ENCODE data around the gene TRMT2A.

Gene TRMT2A

GRCh38 chr22:20159076-20159475 lies 42.0 kb upstream of the TRMT2A start:
- DNase-seq (ENCODE audit: low read depth), result no peak
- no peak overlapping the region for H3K4me3 ChIP-seq (ENCODE audit: low read length)

GRCh38 chr22:20158391-20159036 lies 41.5 kb upstream of the TRMT2A start:
- DNase-seq (ENCODE audit: low read depth), result no peak
- no peak overlapping the region for H3K4me3 ChIP-seq (ENCODE audit: low read length)
- no peak for TF ChIP-seq CTCF (IDR thresholded peaks at IDR 0.05; ENCODE audit: insufficient read depth, low read depth, low read length, missing control alignments)

More at GRCh38 chr22:20159076-20159475, 42.0 kb upstream of the TRMT2A start:
- no peak for TF ChIP-seq CTCF (IDR thresholded peaks at IDR 0.05; ENCODE audit: insufficient read depth, low read depth, low read length, missing control alignments)

GRCh38 chr22:20157430-20158183 lies 40.6 kb upstream of the TRMT2A start:
- no peak overlapping the region for H3K4me3 ChIP-seq (ENCODE audit: low read length)
- DNase-seq (ENCODE audit: low read depth), result no peak
- TF ChIP-seq CTCF (IDR thresholded peaks at IDR 0.05; ENCODE audit: insufficient read depth, low read depth, low read length, missing control alignments), result no peak

GRCh38 chr22:20156611-20157429 lies 39.8 kb upstream of the TRMT2A start:
- H3K4me3 ChIP-seq (ENCODE audit: low read length), result no peak overlapping the region
- peak; percentile 96 for TF ChIP-seq CTCF (IDR thresholded peaks at IDR 0.05; ENCODE audit: insufficient read depth, low read depth, low read length, missing control alignments)
- DNase-seq (ENCODE audit: low read depth), result peak; percentile 73

GRCh38 chr22:20156042-20156389 lies 39.0 kb upstream of the TRMT2A start:
- no peak for DNase-seq (ENCODE audit: low read depth)
- TF ChIP-seq CTCF (IDR thresholded peaks at IDR 0.05; ENCODE audit: insufficient read depth, low read depth, low read length, missing control alignments), result no peak
- no peak overlapping the region for H3K4me3 ChIP-seq (ENCODE audit: low read length)

GRCh38 chr22:20155330-20156041 lies 38.5 kb upstream of the TRMT2A start:
- H3K4me3 ChIP-seq (ENCODE audit: low read length), result no peak overlapping the region
- no peak for DNase-seq (ENCODE audit: low read depth)
- no peak for TF ChIP-seq CTCF (IDR thresholded peaks at IDR 0.05; ENCODE audit: insufficient read depth, low read depth, low read length, missing control alignments)
